A204.1 (cell line): ENCODE data around the gene UGT2B17.
"Not testable (repeated sequence)": the region's sequence is repeated elsewhere in the genome, so short reads cannot be mapped to it uniquely, and the experiment has no call there.

Experiments used
- FAIRE-seq: peaks from 2 replicates; lab custom pipeline; 2012; peaks lifted over from hg19 to GRCh38; lab: Jason Lieb, UNC

UGT2B17 gene

DNA sequence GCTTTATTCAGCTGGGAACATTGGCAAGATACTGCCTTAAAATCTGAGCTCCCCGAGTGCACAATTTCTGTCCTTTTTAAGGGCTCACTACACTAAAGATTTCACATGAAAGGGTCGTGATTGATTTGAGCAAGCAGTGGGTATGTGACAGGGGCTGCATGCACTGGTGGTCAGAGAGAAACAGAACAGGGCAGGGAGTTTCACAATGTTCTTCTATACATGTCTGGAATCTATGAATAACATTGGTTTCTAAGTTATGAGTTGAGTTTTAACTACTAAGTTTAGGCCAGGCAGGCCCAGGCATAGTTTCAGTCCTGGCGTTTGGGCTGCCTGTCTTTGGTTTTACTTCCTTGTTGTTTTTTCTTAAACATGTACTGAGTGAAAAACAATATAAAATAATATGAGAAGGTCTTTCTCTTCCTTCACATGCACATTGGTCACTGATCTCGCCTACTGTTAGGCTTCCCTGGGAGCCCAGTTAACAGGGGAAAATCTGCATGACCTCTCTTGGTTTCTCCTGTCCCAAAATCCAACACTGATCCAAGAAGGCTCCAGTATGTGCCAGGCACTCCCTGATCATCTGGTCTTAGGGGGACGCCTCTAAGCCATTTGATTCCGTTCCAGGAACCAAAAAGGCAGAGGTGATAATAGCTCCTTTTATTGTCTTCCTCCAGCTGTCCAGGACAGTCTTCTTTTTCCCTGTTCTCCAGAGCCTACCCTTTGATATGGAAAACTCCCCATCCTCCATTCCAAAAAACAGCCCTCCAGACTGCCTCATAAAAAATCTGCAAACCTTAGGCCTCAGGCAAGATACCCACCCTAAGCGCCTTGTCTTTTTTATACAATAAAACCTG is at the start of gene UGT2B17:
UGT2B17 (minus strand) TSS at position 51 of the 854 bp plus-strand sequence. CDS start 7,838 bp downstream, outside the sequence.
- FAIRE-seq = no peak

DNA sequence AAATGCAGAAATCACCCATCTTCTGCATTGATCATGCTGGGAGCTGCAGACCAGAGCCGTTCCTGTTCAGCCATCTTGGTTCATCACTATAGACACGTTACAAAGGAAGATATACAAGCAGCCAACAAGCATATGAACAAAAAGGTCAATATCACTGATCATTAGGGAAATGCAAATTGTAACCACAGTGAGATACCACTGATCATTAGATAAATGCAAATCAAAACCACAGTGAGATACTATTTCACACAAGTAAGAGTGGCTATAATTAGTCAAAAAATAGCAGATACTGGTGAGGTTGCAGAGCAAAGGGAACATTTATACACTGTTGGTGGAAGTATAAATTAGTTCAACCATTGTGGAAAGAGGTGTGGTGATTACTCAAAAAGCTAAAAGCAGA is 46.6 kb upstream of the UGT2B17 start:
- not testable (repeated sequence) for FAIRE-seq

DNA sequence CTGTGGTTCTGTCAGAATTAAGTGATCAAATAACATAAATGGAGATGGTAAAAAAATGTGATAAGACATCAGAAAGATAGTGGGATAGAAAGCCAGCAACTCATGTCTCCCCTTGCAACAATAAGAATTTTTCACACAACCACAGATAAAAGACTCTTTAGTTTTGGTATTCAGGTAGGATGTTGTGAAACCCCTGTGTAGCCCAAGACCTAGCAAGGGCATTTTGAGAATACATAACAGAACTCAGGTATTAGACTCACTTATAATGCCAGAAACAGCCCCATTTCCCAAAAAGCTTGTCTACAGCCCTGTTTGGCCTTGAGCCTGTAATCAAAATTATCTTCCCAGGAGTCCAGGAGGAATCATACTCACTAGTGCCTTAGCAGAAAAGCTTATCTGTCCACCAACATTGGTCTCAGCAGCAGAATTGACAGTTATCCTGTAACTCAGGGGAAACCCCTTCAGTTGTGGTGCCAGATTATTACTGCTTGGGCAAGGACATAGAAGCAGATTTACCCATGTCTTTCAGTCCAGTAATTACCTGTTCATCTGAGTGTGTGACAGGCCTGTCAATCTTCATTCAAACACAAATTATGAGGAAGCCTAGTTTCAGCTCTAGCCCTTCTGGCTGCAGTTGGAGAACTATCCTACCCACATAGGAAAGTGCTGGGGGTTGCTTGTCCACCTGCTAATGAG is 41.0 kb upstream of the UGT2B17 start:
- FAIRE-seq = no peak

DNA sequence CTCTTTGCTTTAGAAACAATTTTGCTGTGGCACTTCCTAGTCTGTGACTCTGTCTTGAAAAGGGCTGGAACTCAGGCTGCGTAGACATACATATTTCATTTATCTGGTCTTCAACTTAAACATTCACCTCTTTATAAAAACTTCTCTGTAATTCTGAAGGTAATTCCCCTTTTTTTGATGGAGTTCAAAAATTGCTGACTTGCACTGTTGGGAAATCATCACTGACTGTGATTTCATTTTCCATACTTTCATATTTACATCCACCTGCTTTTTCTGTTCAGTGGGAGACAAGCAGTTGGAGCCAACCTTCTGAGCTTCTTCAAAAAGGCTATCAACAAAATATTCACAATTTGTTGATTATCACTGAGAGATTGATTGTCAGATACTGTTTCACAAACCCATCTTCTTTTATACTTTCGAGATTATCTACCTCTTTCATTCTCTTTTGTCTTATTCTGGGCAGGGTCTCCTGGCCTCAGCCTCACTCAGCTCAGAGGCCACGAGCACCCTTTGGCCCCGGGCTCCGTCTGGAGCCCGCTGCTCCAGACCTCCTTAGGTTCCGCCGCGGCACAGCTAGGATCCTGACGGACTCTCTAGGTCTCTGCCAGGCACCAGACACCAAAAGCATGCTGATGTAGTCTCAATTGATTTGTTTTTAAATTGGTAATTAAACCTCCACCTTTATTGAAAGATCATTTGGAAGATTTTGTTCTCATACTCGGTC is 39.7 kb upstream of the UGT2B17 start:
- no peak for FAIRE-seq

DNA sequence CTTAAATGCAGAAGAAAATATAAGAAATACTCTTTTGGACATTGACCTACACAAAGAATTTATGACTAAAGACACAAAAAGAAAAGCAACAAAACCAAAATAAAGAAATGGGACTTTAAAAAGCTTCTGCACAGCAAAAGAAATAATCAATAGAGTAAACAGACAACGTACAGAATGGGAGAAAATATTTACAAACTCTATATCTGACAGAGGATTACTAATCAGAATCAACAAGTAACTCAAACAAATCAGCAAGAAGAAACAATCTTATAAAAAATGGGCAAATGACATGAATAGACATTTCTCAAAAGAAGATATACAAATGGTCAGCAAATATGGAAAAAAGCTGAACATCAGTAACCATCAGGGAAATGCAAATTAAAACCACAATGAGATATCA is 37.6 kb upstream of the UGT2B17 start:
- FAIRE-seq = no peak

DNA sequence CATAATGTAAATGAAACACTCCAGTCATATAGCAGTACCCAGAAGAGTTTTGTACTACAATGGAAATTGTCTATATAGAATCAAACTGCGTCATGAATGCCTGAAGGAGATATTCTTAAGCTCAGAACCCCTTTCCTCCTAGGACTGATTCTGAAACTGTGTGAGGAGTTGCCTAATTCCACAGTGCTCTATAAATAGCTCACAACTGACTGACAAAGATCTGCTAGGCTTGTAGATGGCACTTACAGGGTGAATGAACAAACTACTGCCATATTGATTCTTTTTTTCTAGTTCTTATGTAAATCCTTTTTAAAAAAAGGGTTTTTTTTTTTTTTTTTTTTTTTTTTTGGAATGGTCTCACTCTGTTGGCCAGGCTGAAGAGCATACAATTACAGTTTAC is 30.1 kb upstream of the UGT2B17 start:
- FAIRE-seq = no peak

DNA sequence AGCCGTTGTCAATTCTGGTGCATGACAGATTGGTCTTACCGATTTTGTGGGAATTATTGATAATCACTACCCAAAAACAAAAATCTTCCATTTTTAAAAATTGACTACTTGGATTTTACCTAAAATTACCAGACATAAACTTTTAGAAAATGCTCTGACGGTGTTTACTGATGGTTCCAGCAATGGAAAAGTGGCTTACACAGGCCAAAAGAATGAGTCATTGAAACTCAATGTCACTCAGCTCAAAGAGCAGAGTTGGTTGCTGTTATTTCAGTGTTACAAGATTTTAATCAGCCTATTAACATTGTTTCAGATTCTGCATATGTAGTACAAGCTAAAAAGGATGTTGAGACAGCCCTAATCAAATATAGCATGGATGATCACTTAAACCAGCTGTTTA is 23.0 kb upstream of the UGT2B17 start:
- FAIRE-seq = no peak

DNA sequence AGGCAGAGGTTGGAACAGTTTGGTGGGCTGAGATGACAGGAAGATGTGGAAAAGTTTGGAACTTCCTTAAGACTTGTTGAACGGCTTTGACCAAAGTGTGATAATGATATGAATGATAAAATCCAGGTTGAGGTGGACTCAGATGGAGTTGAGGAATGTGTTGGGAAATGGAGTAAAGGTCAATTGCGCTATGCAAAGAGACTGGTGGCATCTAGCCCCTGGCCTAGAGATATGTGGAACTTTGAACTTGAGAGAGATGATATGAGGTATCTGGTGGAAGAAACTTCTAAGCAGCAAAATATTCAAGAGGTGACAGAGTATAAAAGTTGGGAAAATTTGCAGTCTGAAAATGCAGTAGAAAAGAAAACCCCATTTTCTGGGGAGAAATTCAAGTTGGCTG is 21.4 kb upstream of the UGT2B17 start:
- no peak for FAIRE-seq

DNA sequence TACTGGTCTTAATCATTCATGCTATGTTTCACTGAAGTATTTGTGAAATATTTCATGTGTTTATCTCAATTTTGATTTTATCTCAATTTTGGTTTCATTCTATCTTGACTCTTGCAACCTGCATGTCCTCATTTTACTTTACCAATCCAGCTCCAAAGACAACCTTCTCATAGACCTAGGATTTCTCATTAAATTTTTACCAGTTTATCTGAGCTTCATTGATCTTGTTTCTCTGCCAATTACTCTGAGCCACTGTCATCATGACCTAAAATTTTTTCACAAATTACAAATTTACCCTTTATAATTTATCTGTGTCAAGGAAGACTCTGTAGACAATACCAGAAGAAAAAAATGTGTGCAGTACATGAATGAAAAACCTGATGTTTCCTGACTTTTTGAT is 18.6 kb upstream of the UGT2B17 start:
- no peak for FAIRE-seq

DNA sequence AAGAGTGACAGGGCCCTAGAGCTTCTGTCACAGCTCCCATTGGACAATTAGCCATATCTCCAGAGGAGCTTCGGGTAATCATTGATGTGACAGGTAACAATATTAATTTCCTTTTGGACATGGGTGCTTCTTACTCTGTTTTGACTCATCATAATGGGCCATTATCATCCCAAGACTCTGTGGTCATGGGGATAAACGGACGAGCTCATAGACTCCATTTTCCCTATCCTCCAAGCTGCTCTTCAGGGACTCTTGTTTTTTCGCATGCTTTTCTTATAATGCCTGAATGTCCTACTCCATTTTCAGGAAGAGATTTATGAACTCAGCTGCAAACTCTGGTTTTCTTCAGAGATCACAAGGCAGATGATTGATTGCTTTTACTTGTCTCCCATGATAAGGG is 17.0 kb upstream of the UGT2B17 start:
- FAIRE-seq = no peak

DNA sequence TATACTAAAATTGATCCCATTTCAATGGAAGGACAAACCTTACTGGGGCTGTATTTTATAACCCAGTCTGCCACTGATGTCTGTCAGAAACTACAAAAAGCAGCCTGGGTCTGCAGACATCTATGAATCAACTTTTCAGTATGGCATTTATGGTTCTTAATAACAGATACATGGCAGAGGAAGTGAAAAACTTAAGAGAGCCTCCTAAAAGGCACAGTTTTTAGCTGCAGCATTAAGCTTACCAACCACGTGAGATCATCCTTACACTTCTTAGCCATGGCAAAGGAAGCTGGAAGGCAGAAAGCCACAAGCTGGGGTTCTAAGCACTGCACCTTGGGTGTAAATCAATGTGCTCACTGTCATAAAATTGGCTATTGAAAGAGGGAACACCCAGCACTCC is 16.6 kb upstream of the UGT2B17 start:
- FAIRE-seq = no peak

DNA sequence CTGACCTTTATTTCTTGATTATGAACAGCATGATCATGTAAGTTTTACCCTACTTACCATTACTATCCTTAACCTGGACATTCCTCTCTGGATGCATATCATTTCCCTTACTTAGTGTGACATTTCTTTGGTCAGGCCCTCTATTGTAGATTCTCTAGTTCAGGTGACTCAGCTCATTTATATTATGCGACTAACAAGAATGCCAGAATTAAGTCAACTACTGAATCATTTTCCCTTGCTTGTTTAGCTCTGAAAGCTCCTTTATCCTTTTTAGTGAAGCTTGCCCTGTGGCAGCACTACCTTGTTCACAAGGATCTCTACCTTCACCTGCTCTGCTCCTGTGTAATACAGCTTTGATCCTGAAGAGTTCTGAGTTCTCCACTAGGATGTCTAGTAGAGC is 15.1 kb upstream of the UGT2B17 start:
- no peak for FAIRE-seq

DNA sequence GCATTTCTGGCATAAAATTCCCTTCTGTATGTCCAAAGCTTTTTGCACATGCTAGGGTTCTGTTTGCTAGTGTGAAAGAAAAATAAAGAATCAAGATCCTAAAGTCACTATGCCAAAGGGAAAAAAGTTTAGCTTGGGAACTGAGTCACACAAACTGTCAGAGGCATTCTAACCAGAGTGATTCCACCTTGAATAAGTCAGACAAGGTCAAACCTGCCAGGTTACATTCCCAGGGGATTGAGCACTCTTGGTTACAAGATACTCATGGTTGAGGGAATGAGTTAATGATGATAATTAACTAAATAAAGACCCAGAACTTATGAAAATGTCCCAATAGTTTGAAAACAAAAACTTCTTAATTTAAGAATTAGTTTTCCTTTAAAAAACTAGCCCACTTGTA is 13.7 kb upstream of the UGT2B17 start:
- FAIRE-seq = no peak

DNA sequence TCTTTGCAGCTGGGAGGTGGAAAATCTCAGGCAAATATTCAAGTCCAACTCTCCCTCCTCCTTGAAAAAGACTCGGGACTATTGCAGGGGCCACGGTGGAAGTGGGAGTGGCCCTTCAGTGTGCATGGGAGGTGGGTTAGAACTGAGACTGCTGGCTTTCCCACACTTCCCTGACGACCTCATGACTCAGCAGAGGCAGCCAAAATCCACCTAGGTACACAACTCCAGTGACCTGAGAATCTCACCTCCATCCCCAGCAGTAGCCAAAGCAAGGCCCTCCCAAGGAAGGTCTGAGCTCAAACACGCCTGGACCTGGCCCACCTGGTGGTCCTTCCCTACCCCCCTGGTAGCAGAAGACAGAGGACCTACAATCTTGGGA is 6.2 kb upstream of the UGT2B17 start:
- FAIRE-seq = no peak

DNA sequence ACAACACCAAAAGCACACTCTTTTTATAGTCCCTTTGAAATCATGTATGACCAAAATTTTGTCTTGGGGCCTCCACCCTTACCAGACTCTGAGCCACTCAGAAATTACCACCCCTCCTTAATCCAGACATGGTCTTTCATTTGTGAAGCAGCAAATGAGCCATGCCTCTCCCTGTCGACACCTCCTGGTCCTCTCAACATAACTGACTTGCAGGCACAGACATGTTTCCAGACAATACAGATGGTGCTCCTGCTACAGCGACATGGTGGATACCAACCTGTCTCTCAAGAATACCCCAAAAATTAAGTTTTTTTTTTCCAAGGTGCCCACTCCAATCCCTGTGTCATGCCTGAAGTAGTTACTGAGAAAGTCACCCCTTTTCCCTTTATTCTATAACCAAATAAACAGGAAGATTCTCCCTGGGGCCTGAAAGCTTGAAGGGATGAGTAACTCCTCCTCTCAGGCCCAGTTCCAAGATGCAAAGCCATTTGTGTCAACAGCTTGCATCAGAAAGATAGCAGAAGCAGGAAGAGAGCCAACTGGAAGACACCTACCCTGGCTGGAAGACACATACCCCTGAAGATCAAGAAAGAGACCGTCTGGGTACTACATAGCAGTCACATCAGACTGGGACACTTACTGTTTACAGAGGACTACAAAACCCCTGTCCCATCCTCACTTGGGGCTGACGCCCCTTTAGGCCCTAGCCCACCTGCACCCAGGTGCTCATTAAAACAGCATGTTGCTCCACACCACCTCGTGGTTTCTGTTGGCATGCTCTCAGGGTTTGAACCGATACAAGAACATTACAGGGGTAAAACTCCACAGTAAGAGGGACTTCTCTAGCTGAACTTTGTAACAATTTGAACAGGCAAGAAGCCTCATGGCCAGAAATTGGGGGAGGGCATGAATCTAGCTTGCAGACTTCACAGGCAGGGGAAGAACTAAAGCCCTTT is 5.5 kb upstream of the UGT2B17 start:
- FAIRE-seq = no peak

DNA sequence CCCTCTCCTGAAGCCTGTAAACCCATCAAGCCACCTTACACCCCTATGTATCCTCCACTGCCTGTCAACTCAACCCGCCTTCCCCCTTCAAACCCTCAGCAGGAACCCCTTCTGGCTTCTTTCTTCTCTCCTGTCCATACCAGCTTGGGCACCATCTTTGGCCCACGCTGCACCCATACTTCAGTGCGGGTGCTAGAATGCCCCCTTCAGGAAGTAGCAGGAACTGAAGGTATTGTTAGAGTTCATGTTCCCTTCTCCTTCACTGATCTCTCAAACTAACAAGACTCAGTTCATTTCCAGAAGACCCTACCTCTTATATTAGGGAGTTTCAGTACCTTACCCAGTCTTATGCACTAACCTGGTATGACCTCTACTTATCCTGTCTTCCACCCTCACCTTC is 1.5 kb upstream of the UGT2B17 start:
- no peak for FAIRE-seq

DNA sequence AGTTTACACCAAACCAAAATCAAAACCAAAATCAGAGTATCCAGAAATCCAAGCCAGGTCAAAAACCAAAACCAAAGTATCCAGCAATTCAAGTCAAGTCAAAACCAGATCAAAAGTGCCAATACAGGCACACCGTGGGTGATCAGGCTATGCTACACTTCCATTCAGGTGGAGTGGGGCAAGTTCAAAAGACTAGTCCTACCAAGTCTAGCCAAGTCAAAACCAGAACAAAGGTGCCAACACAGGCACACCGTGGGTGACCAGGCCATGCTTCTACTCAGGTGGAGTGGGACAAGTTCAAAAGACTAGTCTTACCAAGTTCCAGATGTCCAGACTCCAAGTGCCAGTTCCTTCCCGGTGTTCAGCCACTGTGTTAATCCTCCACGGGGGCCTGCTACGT is 486 bp downstream of the UGT2B17 start:
- FAIRE-seq = not testable (repeated sequence)

DNA sequence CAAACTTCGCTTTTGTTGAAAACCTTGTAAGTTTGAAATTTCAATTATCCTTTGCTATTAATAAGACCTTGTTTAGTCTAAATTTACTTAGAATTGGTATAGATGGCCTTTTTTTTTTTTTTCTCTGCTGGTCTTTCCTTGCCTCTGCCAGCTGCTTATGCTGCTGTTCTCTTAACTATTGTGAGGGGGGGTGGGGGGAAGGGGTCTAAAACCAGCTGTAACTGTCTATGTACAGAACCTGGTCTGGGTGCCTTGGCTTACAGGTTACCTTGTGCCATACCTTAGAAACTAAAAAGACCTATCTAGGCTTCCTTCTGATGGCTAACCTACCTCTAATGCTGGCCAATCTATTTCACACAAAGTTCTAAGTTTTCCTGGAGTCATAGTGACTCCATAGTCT is 1.0 kb downstream of the UGT2B17 start:
- no peak for FAIRE-seq

DNA sequence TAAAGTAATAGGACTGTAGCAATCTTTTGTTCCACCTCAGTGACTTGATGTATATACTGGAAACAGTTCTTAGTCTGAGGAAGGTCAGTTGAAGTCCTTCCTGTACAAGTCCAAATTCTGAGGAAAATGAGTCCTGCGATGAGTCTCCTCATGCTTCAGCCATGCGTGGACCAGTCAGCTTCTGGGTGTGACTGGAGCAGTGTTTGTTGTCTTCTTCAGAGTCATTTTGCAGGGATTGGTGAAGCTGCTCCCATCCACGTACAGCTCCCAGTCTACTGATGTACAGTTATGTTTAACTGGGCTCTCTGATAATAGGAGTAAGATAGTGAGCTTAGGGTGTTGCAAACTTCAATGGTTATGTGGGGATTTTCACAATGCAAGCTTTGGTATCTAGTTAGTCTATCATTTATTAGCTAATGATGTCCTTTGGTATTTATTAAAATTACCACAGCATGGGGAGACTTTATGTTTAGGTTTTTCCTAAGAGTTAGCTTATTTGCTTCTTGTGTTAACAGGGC is 3.4 kb downstream of the UGT2B17 start:
- FAIRE-seq = no peak

DNA sequence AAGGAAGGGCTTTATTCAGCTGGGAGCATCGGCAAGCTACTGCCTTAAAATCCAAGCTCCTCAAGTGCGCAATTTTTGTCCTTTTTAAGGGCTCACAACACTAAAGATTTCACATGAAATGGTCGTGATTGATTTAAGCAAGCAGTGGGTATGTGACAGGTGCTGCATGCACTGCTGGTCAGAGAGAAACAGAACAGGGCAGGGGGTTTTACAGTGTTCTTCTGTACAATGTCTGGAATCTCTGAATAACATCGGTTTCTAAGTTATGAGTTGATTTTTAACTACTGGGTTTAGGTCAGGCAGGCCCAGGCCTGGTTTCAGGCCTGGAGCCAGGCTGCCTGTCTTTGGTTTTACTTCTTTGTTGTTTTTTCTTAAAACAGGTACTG is 6.0 kb downstream of the UGT2B17 start:
- no peak for FAIRE-seq

DNA sequence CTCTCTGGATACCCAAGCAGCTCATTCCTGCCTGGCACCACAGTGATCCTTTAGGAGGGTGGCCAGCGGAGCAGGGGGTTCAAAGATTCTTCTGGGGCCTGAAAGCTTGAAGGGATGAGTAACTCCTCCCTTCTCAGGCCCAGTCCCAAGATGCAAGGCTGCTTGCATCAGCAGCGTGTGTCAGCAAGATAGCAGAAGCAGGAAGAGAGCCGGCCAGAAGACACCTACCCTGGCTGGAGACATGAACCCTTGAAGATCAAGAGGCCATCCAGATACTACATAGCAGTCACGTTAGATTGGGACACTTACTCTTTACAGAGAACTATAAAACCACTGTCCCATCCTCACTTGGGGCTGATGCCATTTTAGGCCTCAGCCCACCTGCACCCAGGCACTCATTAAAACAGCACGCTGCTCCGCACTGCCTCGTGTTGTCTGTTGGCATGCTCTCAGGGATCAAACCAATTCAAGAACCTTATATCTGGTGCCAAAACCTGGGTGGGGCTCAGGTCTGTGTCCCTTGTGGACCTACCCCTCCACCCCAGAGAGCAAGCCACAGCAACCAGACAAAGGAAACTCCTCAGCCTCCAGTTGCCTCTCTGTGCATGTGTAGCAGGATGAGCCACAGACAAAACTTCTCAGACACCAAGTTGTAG is 6.5 kb downstream of the UGT2B17 start:
- no peak for FAIRE-seq
